ENCODE data around the gene HUWE1.
"Not testable (repeated sequence)": the region's sequence is repeated elsewhere in the genome, so short reads cannot be mapped to it uniquely, and the experiment has no call there.

The HUWE1 gene

DNA sequence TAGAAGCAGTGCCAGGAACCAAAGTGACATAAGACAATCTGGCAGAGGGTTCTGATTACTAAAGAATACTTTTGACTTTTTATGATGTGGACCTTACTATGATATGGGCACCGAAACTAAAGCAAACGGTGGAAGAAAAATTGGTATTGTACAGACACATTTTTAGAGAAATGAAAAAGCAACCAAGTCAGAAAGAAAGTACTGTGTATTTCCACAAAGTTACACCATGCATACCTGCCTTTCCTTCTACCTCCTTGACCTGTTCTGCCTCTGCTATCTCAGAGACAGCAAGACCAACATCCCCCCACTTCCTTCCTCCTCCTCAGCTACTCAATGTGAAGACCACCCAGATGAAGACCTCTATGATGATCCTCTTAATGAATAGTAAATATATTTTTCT lies 88.3 kb downstream of the HUWE1 start:
- DNase-seq, result no peak

DNA sequence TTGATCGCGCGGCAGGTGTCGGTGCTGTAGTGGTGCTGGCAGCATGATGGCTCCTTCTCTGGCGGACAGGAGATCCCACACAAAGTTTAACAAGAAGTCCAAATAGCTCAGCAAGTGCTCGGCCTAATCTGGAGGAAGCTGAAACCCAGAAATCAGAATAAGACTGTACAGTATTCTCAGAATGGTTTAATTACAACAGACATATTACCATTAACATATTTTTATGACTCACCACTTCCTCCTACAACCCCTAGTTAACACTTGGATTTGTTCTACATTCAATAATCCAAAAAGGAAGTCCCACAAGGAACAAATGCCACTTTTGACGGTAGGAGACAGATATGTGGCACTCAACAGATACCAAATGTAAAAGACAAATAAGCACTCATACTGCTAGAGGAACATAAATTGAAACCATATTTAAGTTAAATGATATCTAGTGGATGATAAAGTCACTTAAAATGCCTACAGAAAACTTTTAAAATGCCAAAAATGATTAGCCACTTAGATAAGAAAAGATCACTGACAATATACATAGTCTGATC lies 91.2 kb downstream of the HUWE1 start:
- no peak for DNase-seq

DNA sequence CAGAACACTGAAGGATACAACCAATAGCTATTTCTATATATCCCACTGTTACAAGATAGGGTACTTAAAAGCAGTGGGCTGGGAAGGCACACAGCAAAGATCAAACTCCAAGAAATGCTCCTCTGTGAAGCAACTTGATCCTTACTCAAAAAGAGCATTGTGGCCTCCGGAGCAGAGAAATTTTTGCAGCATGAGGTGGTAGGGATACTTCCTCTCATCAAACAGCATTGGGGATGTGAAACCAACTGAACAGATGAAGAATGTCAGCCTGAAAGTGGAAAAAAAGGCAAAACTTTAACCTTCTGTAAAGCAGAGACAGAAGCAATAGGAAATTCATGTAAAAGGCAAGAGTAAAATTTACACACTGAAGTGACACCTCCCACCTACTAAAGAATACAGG lies 92.2 kb downstream of the HUWE1 start:
- no peak for DNase-seq

DNA sequence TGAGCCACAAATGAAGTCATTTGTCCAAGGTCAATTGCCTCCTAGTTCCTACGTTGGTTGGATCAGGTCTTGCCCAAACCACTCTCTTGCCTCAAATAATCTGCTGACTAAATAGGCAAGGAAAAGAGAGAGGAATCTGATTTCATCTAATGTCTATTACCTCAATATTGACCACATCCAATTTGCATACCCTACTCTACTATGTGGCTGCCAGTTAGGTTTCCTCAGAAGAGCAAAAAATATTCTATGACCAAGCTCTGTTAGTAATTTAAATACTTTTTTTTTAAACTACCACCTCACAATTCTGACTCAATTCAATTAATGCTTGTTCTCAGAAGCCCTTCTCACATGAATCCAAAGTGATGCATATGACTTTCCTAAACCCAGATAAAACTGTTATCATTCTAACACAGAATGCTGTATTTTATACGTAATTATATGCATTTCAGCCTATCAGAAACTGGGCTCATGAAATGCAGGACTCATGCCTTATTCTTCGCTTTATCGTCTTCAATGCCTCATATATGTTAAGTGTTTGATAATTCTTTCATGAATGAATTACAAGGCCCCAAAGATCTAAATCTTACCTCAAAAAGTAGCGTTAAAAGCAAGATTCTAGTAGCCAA lies 98.6 kb downstream of the HUWE1 start:
- DNase-seq, result no peak

DNA sequence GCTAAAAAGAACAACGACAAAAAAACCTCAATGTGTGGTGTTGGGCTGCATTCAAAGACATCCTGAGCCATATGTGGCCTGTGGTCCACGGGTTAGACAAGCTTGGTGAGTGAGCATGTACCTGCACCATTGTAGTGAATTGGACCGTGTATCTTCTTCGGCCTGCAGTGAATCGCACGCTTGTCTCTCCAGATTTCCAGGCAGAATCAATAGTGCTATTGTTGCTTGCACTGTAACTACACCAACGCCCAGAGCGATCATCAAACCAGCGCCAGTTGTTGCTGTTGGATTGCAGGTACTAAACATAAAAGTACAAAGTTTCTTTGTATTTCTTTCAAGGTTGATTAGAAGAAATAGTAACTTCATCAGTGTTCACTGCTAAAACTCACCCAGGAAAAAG lies 101.6 kb downstream of the HUWE1 start:
- DNase-seq, result no peak

DNA sequence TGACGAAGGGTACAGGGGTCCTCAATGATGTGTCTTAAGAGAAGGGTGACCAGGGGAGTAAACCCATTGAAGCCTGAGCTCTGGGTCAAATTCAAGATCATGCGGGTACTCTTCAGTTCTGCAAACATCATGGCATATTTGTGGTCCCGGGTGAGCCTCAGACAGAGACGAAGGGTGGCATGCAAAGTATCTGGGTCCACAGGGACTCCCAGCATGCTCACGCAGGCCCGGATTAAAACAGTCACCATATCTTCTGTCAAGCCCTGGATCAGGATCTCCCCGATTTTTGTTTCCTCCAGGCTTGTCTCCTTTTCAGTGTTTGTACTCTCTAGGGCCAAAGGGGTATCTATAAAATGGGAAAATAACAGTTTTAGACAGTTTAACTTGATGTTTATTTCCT lies 102.9 kb downstream of the HUWE1 start:
- no peak for DNase-seq

DNA sequence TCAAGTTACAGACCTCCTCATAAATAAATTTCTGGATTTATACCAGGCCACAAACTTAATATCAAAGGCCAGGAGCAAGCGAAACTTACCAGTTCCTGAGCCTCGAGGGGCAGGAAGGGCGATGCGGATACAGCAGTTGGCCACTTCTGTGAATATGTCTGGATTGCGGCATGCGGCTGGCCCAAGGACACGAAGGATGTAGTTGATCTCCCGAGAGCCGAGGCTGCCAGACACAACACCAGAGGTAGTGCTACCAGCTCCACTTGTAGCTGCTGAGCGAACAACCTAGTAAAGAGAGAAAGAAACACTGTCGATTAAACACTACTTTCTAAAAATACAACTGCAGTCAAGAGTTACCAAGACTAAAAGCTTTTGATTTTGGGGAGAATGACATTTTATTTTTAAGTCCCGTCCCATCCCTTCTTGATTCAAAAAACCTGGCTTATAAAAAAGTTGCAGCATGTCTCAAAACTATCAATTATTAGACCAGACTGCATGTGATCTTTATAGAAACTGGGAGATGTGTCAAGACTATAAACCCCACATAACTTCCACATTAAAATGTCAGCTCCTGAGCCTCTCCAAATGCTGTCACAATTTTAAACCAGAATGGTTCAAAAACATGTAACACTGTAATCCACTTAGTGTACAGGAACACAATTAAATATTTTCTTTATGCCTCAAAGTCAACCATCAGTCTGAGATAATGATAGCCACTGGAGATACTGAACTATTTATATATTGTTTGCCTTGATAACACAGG lies 105.6 kb downstream of the HUWE1 start:
- DNase-seq, result no peak

DNA sequence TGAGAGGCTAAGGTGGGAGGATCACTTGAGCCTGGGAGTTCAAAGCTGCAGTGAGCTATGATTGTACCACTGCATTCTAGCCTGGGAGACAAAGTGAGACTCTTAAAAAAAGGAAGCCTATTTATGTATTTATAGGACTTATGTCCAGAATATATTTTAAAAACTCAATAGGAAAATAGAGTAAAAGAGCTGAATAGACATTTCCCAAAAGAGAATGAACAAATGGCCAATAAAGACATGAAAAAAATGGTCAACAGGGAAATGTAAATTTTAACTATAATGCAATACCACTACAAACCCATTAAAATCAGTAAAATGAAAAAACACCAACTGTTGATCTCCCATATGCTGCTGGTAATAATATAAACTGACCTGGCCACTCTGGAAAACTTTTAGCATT lies 115.0 kb downstream of the HUWE1 start:
- no peak for DNase-seq

DNA sequence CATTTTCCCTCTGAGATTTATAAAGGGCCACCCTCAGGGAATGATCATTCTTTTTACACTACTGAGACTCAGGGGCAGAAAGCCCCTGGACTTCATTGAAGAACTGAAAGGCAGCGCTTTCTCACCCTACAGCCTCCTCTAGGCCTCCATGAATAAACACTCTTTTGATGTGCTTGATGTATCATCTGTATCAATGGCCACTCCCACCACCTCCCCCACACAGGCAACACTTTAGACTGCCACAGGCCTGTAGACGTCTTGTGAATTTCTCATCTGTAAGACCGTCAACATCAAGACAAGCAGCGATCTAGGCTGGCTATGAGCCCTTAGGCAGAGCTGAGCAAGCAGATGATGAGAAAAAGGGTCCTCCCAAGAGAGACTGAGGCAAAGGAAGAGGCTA lies 123.2 kb downstream of the HUWE1 start:
- no peak for DNase-seq

DNA sequence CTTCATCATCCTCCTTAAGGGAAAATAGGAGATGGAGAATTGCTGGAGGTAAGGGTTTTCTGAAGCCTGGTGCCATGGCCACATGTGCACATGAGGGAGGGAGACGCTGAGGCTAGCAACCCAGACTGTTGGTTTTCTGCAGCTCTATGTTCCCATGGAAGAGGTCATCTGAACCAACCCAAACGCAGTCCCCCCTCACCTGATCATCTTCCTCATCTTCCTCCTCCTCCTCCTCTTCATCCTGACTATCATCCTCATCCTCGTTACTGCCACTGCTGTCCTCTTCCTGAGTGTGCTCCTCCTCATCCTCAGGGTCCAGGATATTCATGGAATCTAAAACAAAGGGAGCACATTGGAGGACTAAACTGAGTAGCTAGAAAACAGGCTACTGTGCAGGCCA lies 124.6 kb downstream of the HUWE1 start:
- no peak for DNase-seq

DNA sequence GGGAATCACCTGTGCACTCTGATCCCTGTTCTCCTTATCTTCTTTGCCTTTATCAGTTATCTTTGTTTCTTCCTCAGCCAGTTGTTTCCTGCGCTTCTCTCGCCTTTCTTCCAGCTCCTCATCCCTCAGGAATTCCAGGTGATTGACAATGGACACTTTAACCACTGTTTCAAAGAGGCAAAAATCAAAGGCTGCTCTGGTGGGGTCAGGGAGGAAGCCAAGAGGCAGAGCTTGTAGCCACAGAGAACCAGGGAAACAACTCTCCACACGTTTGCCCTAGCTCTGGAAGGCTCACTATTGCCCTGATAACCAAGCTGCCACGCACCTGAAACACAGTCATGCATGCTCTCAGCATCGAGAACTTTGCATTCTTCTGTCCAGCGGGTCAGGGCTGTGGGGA lies 127.9 kb downstream of the HUWE1 start:
- no peak for DNase-seq

DNA sequence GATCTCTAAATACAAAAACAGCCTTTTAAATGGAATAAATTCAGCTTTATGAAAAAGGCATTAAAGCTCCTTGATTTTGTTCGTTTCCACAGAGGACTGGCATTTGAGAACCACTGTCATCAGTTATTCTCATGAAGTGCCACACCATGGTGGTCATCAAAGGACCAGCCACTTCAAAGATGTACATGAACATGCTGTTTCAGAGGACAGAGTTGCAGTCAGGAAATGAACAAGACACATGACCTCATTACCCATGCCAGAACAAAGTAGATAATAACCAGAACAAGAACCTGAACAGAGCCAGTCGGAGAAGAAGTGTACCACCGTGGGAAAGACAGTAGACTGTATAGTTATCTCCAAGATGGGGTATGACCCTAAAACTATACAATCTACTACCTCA lies 129.7 kb downstream of the HUWE1 start:
- no peak for DNase-seq

DNA sequence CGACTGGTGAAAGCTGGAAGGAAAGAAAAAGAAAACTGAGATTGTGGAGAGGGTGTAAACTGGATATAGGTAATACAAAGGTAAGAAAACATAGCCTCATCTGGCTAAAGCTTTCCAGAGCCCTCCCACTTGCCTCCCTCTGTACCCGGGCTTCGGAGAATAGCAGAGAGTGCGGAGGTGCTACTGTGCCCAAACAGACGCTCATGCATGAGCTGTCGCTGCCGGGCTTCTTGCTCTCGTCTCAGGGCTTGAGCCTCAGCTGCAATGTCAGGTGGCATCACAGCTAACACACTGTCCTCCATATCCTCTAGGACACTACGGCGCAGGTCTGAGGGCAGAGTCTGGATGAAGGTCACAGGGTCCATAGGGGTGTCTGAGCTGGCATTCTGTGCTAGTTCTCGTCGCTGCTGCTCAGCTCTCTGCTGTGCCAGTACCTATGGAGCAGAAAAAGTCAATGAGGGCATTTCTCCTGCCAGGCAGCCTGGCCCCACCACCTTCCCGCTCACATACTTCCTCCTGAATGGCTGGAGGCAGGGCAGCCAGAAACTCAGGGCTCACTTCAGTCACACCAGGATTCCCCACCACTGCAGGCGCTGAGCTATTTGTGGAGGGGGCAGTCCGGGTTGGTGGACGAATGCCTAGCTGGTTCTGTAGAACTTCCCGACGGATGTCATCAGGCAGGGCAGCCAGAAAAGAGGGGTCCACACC lies 135.6 kb downstream of the HUWE1 start:
- no peak for DNase-seq

DNA sequence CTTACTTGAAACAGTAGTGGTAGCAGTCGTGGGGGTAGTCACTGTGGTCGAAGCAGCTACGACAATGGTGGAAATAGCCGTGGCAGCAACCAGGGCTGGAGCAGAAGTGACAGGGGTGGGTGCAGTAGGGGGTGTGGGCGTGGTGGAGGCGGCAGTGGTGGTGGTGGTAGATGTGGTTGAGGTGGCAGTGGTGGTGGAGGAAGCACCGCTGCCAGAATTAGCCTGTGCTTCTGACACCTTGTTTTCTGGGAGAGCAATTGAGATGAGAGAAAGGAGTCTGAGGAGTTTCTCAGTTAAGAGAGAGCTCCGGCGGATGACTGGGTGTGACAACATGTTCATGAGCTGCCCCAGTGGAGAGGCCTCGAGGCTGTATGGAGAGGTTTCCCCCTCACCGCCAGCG lies 138.9 kb downstream of the HUWE1 start:
- peak; percentile 21 for DNase-seq

DNA sequence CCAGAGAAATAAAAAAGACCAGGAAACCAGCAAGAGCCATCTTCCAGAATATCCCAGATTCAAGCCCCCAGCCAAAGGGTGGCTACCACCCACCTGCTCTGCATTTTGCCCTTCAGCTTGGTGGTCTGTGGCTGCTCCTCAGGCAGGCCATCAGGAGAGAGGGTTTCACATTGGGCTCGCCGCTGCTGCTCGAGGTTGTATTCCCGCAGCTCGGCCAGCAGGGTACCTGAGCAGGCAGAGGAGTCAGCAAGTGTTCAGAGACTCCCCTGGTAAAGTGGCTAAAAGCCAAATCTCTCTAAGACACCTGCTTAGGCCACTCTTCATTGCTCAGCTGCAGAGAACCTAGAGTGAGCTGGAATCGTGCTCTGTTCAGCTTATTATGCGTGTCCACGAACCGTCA lies 141.6 kb downstream of the HUWE1 start:
- no peak for DNase-seq

DNA sequence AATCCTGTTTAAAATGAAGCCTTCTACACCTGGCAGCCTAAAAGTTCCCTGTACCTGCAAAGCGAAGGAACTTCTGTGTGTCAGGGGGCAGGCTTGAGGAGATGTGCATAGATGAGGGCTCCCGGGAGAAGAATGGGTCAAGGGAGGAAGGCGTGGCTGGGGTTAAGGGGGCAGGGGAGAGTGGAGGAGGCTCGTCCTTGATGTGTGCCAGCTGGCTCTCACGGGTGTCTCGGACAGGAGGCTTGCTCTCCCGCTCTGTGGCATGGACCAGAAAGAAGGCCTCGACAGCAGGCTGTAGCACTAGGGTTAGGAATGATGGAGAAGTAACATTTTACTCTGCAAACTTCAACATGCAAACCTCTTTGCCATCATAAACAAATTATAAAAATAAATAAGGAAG lies 147.7 kb downstream of the HUWE1 start:
- DNase-seq, result no peak

DNA sequence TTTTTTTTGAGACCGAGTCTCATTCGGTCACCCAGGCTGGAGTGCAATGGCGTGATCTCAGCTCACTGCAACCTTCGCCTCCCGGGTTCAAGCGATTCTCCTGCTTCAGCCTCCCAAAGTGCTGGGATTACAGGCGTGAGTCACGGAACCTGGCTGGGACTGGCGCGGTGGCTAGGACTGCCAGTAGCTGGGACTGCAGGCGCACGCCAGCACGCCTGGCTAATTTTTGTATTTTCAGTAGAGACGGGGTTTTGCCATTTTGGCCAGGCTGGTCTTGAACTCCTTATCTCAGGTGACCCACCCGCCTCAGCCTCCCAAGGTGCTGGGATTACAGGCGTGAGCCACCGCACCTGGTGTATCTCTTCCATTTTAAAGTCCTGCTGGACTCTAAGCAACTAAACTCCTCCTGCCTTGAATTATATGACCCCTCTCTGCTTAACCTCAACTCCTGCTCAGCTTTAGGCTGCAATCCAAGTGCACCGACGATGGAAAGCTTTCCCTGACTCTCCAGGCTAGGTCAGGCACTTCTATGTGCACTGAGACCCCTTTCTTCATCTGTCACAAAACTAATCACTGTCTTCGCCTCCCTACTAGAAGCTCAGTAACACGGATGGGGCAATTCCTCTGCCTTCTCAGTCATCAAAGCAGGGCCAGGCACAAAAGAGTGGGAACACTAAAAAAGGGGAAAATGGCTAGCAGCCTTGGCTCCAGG lies 155.1 kb downstream of the HUWE1 start:
- DNase-seq, result not testable (repeated sequence)

DNA sequence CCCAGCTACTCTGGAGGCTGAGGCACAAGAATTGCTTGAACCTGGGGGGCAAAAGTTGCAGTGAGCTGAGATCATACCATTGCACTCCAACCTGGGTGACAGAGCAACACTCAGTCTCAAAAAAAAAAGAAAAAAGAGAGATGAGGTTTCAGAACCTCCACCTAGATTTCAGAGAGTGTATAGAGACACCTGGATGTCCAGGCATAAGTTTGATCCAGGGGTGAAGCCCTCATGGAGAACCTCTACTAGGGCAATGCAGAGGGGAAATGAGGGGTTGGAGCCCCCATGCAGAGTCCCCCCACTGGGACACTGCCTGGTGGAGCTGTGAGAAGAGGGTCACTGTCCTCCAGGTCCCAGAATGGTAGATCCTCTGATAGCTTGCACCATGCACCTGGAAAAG lies 159.5 kb downstream of the HUWE1 start:
- DNase-seq, result no peak

DNA sequence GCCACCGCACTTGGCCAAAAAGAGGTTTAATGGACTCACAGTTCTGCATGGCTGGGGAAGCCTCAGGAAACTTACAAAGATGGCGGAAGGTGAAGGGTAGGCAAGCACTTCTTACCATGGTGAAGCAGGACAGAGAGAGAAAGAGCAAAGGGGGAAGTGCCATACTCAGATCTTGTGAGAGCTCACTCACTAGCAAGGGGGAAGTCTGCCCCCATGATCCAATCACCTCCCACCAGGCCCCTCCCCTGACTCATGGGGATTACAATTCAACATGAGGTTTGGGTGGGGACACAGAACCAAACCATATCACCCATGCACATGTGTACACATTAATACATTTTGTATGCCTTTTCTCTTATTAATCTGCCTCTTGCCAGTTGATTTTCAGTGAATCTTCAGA lies 175.2 kb downstream of the HUWE1 start:
- no peak for DNase-seq

DNA sequence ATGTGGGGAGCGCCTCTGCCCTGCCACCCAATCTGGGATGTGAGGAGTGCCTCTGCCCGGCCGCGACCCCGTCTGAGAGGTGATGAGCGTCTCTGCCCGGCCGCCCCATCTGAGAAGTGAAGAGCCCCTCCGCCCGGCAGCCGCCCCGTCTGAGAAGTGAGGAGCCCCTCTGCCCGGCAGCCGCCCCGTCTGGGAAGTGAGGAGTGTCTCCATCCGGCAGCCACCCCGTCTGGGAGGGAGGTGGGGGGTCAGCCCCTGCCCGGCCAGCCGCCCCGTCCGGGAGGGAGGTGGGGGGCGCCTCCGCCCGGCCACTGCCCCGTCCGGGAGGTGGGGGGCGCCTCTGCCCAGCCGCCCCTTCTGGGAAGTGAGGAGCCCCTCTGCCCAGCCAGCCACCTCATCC lies 182.5 kb downstream of the HUWE1 start:
- DNase-seq, result not testable (repeated sequence)

DNA sequence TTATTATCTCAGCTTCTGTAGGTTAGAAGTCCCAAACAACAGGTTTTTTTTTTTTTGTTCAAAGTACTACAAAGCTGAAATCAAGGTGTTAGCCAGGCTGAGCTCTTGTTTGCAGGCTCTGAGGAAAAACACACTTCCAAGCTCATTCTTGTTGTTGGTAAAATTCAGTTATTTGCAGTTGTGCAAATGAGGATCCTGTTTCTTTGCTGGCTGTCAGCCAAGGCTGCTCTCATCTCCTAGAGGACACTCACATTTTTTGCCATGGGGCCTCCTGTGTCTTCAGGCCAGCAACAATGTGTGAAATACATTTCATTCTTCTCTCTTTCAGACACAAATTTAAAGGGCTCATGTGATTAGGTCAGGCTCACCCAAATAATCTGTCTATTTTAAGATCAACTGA lies 192.1 kb downstream of the HUWE1 start:
- no peak for DNase-seq

DNA sequence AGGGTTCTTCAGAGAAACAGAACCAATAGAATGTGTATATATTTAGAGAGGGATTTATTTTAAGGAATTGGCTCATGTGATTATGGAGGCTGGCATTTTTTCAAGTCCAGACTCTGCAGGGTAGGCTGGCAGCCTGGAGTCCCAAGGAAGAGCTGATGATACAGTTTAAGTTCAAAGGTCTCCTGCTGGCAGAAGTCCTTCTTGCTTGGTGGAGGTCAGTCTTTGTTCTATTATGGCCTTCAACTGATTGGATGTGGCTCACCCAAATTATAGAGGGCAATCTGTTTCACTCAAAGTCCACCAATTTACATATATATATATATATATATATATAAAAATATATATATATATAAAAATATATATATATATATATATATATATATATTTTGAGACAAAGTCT lies 200.2 kb downstream of the HUWE1 start:
- DNase-seq, result no peak

DNA sequence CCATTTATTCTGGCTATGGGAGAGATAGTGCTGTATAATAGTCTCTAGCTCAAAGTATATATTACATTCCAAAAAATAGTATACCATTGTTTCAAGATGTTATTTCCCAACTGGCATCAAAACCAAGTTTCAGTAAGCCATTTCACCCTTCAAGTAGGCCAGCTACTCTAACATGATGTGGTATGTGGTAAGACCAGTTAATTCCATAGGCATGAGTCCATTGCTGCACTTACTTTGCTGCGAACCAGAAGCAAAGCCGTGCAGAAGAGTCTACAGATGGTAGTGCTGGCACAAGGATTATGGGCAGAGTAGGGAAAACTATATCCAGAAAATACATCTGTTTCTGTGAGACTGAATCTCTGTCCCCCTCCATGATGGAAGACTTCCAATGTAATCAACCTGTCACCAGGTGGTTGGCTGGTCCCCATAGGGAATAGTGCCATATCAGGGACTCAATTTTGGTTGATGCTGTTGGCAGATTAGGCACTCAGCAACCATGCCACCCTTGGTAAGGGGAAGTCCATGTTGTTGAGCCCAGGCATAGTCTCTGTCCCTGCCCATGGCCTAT lies 202.6 kb downstream of the HUWE1 start:
- DNase-seq, result no peak

Measured in CD4-positive, alpha-beta T cell treated with Interleukin-21 for 1 hour (primary cell).